WERI-Rb-1 (cell line): Measurements from ENCODE around the gene CSTPP1.

Experiments
- DNase-seq: peaks from one replicate; pipeline ENCODE4 v3.0.0-alpha.2; 2020
- H3K27ac ChIP-seq: fragments of 250-450 bp; sonication (Bioruptor Pico); 2 replicates; pipeline ENCODE4 v1.5.1; 2020; ENCODE audit warnings: mild to moderate bottlenecking, moderate library complexity
- H3K27me3 ChIP-seq: fragments of 250-450 bp; sonication (Bioruptor Pico); 2 replicates; pipeline ENCODE4 v1.5.1; 2021; ENCODE audit warnings: mild to moderate bottlenecking, low read depth, moderate library complexity; ENCODE audit not compliant: insufficient read depth, severe bottlenecking
- H3K36me3 ChIP-seq: fragments of 250-450 bp; sonication (Bioruptor Pico); 2 replicates; pipeline ENCODE4 v1.5.1; 2020; ENCODE audit warnings: mild to moderate bottlenecking, moderate library complexity
- H3K4me3 ChIP-seq: 2 replicates; pipeline ENCODE4 v1.5.1; 2011; ENCODE audit warnings: low read depth, mild to moderate bottlenecking, control low read depth, low read length
- H3K9me3 ChIP-seq: fragments of 250-450 bp; sonication (Bioruptor Pico); 2 replicates; pipeline ENCODE4 v1.5.1; 2021; ENCODE audit warnings: mild to moderate bottlenecking, moderate library complexity; ENCODE audit not compliant: severe bottlenecking
- TF ChIP-seq, protein P1 (sequence below): IDR thresholded peaks from 2 replicates; pipeline ENCODE4 v1.5.1; 2011; ENCODE audit warnings: low read depth, mild to moderate bottlenecking, control low read depth, inconsistent platforms, low read length

Gene CSTPP1

DNA sequence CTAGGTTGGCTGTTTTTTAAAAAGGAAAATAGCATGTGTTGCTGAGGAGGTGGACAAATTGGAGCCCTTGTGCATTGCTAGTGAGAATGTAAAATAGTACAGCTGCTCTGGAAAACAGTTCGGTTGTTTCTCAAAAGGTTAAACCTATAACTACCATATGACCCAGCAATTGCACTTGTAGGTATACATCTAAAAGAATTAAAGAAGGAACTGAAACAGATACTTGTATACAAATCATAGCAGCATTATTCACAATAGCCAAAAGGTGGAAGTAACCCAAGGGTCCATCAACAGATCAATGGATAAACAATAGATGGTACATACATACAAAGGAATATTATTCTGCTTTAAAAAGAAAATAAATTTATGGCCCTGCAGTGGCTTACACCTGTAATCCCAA, 111.4 kb downstream of the CSTPP1 start:
- Histone ChIP-seq H3K27ac (no peak overlapping the region), H3K9me3 (no peaks in the 10 kb centered on the region), H3K36me3 (peaks cover 4% of the 10 kb centered on the region; the same call in 1 of the 2 replicates), H3K4me3 (no peak overlapping the region), H3K27me3 (no peaks in the 10 kb centered on the region)
- TF ChIP-seq, protein P1, sequence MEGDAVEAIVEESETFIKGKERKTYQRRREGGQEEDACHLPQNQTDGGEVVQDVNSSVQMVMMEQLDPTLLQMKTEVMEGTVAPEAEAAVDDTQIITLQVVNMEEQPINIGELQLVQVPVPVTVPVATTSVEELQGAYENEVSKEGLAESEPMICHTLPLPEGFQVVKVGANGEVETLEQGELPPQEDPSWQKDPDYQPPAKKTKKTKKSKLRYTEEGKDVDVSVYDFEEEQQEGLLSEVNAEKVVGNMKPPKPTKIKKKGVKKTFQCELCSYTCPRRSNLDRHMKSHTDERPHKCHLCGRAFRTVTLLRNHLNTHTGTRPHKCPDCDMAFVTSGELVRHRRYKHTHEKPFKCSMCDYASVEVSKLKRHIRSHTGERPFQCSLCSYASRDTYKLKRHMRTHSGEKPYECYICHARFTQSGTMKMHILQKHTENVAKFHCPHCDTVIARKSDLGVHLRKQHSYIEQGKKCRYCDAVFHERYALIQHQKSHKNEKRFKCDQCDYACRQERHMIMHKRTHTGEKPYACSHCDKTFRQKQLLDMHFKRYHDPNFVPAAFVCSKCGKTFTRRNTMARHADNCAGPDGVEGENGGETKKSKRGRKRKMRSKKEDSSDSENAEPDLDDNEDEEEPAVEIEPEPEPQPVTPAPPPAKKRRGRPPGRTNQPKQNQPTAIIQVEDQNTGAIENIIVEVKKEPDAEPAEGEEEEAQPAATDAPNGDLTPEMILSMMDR: no peak
- DNase-seq: no peak

DNA sequence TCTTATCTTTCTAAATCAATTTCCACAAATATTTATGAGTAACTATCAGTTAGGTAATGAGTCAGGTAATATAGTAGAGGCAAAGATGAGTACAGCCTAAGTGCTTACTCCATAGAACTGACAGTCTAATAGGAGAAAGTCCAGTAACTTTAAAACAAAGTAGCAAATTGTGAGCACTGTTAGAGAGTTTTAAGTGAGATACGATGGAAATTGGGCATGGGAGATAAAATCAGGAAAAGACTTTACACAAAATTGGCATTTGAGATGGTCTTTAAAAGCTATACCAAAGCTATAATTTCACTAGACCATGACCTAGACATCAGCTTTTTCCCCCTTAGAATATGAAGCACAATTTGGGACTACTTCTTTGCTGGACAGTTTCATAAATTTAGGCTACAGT, 113.7 kb downstream of the CSTPP1 start:
- TF ChIP-seq, protein P1: no peak
- DNase-seq: no peak
- H3K4me3 ChIP-seq: no peak overlapping the region

DNA sequence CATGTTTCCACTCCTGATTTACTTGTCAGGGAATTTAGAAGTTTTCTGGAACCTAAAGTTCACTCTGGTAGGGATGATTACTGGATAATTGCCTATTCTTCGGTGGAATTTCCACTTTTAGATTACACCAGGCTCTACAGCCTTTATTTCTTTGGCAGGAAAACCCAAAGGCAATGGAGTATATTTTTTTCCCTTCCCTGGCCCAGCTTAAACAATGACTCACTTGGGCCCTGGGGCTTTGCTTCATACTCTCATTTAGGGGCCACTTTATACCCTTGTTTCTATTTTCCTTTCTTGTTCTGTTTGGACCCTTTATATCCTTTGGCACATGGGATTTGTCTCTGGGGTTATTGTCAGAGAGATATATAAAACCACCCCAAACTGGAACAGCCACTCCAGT, 114.7 kb downstream of the CSTPP1 start:
- no peak overlapping the region for H3K27ac ChIP-seq
- TF ChIP-seq, protein P1: no peak
- no peaks in the 10 kb centered on the region for H3K27me3 ChIP-seq
- no peak for DNase-seq
- H3K36me3 ChIP-seq: peaks cover 4% of the 10 kb centered on the region
- H3K4me3 ChIP-seq: no peak overlapping the region
- H3K9me3 ChIP-seq: no peaks in the 10 kb centered on the region

More for the DNA sequence above, 113.7 kb downstream of the CSTPP1 start:
- Histone ChIP-seq H3K36me3 (peaks cover 4% of the 10 kb centered on the region), H3K27me3 (no peaks in the 10 kb centered on the region), H3K27ac (no peak overlapping the region), H3K9me3 (no peaks in the 10 kb centered on the region)

DNA sequence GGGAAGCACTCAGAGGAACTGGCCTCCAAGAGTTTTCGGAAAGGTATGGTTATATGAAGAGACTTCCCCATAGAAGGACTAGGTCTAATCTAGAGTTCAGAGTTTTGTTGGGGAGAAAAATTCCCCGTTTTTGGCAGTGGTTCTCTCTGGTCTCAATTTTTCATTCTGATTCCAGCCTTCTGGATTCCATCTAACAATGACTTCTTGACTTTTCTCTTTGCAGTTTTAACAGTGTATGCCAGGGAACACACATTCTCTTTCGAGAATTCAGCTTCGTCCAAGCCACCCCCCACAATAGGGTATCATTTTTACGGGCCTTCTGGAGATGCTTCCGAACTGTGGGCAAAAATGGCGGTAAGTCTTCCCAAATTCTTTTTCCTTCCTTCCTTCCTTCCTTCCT, 115.6 kb downstream of the CSTPP1 start:
- Histone ChIP-seq H3K9me3 (no peaks in the 10 kb centered on the region), H3K27me3 (no peaks in the 10 kb centered on the region), H3K36me3 (peaks cover 4% of the 10 kb centered on the region), H3K4me3 (no peak overlapping the region), H3K27ac (no peak overlapping the region)
- TF ChIP-seq, protein P1: no peak
- DNase-seq: no peak

DNA sequence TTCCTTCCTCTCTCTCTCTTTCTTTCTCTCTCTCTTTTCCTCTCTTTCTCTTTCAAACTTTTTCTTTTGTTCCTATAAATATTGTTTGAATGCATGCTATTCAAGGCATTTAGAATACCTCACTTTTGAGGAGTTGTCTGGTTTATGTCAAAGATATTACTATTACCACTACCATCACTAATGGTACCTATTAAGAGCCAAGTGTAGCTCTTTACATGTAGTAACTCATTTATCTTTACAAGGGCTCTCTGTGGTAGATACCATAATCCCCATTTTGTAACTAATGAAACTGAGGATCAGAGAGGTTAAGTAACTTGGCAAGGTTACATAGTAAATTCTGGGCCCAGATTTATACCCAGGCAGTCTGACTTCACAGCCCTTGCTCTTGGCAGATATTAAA, 116.0 kb downstream of the CSTPP1 start:
- TF ChIP-seq, protein P1: no peak
- no peak overlapping the region for H3K27ac ChIP-seq
- H3K9me3 ChIP-seq: no peaks in the 10 kb centered on the region
- no peak overlapping the region for H3K4me3 ChIP-seq
- peaks cover 4% of the 10 kb centered on the region for H3K36me3 ChIP-seq
- no peak for DNase-seq
- no peaks in the 10 kb centered on the region for H3K27me3 ChIP-seq

DNA sequence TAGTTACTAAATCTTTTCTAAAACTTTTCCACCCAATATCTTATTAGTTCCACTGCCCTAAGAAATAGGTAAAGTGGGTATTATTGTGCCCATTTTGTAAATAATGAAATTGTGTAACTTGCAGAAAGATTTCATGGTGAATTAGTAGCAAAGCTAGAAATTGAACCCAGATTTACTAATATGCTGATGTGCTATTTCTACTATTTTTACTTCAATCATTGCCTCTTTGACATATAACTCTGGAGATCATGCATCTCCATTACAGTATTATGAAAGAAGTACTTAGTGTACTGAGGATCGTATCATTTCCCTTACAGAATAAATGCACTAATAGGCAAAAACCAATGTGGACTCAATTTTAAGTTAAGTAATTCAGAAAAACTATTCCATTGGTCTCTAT, 119.0 kb downstream of the CSTPP1 start:
- TF ChIP-seq, protein P1: no peak
- H3K4me3 ChIP-seq: no peak overlapping the region

More for the DNA sequence above, 119.0 kb downstream of the CSTPP1 start:
- Histone ChIP-seq H3K27me3 (no peaks in the 10 kb centered on the region), H3K9me3 (peaks cover 2% of the 10 kb centered on the region), H3K36me3 (peaks cover 4% of the 10 kb centered on the region), H3K27ac (no peak overlapping the region)
- DNase-seq: no peak
